ENCODE results near the gene UBE2J2.
A peak's percentile ranks its signal among the peaks of the same experiment; 100 is the strongest.

The UBE2J2 gene

GRCh38 chr1:1206966-1207531, 66.6 kb downstream of the UBE2J2 start:
- DNase-seq, result peak; percentile 4

- DNase-seq, result peak; percentile 53
These were observed 67.2 kb downstream of the UBE2J2 start, which contains the start of gene TNFRSF18 for GRCh38 chr1:1206376-1206965. TSS of gene TNFRSF18 (minus strand) at chr1:1206592. CDS start at chr1:1206571, 21 bp downstream.

- no peak for DNase-seq
These were observed 67.8 kb downstream of the UBE2J2 start for GRCh38 chr1:1205769-1206375.

- no peak for DNase-seq
These were observed 68.5 kb downstream of the UBE2J2 start for GRCh38 chr1:1204998-1205768.

GRCh38 chr1:1204425-1204920, 69.2 kb downstream of the UBE2J2 start:
- no peak for DNase-seq
